Left lung (tissue), 10 donors: ENCODE results near the gene CBL. TPM values are rescaled to one million over a fixed set of nuclear protein-coding genes. Genes with fewer than 3 reads are reported as not detected.

ENCODE experiments used
- ATAC-seq: fragments of 200-7000 bp; cut with Tn5 transposase; one replicate; pipeline ENCODE4 v1.9.1; 2020; ENCODE audit warnings: moderate library complexity
- DNase-seq, 4 donors: peaks; one replicate each; pipeline ENCODE4 v3.0.0-alpha.2; 2013 to 2020
- H3K27ac ChIP-seq, 2 donors: fragments of 200-600 bp; sonication (generic) in 1 of 2; one replicate each; pipeline versions ENCODE4 v1.5.0 to v1.8.0; 2020 to 2021
- H3K27me3 ChIP-seq, 2 donors: fragments of 200-600 bp; sonication (generic) in 1 of 2; one replicate each; pipeline versions ENCODE4 v1.5.0 to v1.8.0; 2020 to 2021
- H3K36me3 ChIP-seq, 2 donors: fragments of 200-600 bp; sonication (generic) in 1 of 2; one replicate each; pipeline versions ENCODE4 v1.5.0 to v1.8.0; 2020 to 2021
- H3K4me1 ChIP-seq, 2 donors: fragments of 200-600 bp; one replicate each; pipeline ENCODE4 v1.8.0; 2021
- H3K4me3 ChIP-seq, 2 donors: fragments of 200-600 bp; sonication (generic) in 1 of 2; one replicate each; pipeline versions ENCODE4 v1.5.0 to v1.8.0; 2020 to 2021; ENCODE audit warnings: mild to moderate bottlenecking in 1 of 2
- H3K9me3 ChIP-seq, 2 donors: fragments of 200-600 bp; sonication (generic) in 1 of 2; one replicate each; pipeline versions ENCODE4 v1.5.0 to v1.8.0; 2020 to 2021
- CTCF ChIP-seq, 2 donors: fragments of 200-600 bp; sonication (generic) in 1 of 2; IDR thresholded peaks; one replicate each; pipeline versions ENCODE4 v1.5.0 to v1.8.0; 2021; ENCODE audit warnings: antibody characterized with exemption in 2 of 2
- intact Hi-C, 2 donors: fragments of 100-400 bp; cut with DNase I; formaldehyde crosslinking; loops; one replicate each; pipeline versions ENCODE4 v1.11.2 to v1.14.2; 2022
- polyA plus RNA-seq, 6 donors: library from polyadenylated mRNA; unstranded; fragments of 120-200 nt; gene quantifications; one replicate each; pipeline ENCODE4 v1.2.1, GENCODE V29; 2013; ENCODE audit not compliant: insufficient read length in 6 of 6
- total RNA-seq, 2 donors: library from RNA; stranded (reverse); fragmentation: NEBNext Ultra II Directional; extraction: Animal tissue kit (Norgen Biotek cat#: 25700); gene quantifications; one replicate each; pipeline ENCODE4 v1.2.1, GENCODE V29; 2021
- donor health status: DM: no; HTN: yes; CAD: no.
- donor health status: DM: no; HTN: no; CAD: no.

Gene CBL
- total and polyA plus RNA-seq, 8 donors, result 18.9 to 36.6 (median 22.1) TPM

- no peak overlapping the region for H3K4me3 ChIP-seq
- no peak overlapping the region for H3K27ac ChIP-seq
- no peaks in the 10 kb centered on the region for H3K9me3 ChIP-seq
- peak in 1 of 4 donors; percentile 2 for DNase-seq
- TF ChIP-seq CTCF (IDR thresholded peaks at IDR 0.05), result no peak
- H3K36me3 ChIP-seq, result peaks cover 0 to 44% of the 10 kb centered on the region in 2 donors
- ATAC-seq, result no peak
- no peaks in the 10 kb centered on the region for H3K4me1 ChIP-seq
- intact Hi-C loops, result no loop called here
- H3K27me3 ChIP-seq, result no peaks in the 10 kb centered on the region
These were observed 30.6 kb upstream of the CBL start for GRCh38 chr11:119175493-119176077.

- peaks cover 0 to 64% of the 10 kb centered on the region in 2 donors for H3K36me3 ChIP-seq
- no peak overlapping the region for H3K4me3 ChIP-seq
- H3K4me1 ChIP-seq, result peaks cover 0 to 7% of the 10 kb centered on the region in 2 donors
- TF ChIP-seq CTCF (IDR thresholded peaks at IDR 0.05), result no peak
- H3K9me3 ChIP-seq, result no peaks in the 10 kb centered on the region
- intact Hi-C loops, result no loop called here
- ATAC-seq, result no peak
- H3K27me3 ChIP-seq, result no peaks in the 10 kb centered on the region
- peak overlapping the region in 1 of 2 donors; percentile 46 for H3K27ac ChIP-seq
- DNase-seq, result no peak
These were observed 27.9 kb upstream of the CBL start for GRCh38 chr11:119178166-119178680.

- Histone ChIP-seq H3K27me3 (no peaks in the 10 kb centered on the region), H3K4me3 (no peak overlapping the region), H3K9me3 (no peaks in the 10 kb centered on the region), H3K27ac (no peak overlapping the region), H3K36me3 (peaks cover 0 to 64% of the 10 kb centered on the region in 2 donors), H3K4me1 (peaks cover 0 to 7% of the 10 kb centered on the region in 2 donors)
- DNase-seq (no peak), ATAC-seq (no peak)
- no peak for TF ChIP-seq CTCF (IDR thresholded peaks at IDR 0.05)
- intact Hi-C loops, result no loop called here
These were observed 26.8 kb upstream of the CBL start for GRCh38 chr11:119179342-119179741.

- ATAC-seq (no peak), DNase-seq (no peak)
- H3K27me3 ChIP-seq, result no peaks in the 10 kb centered on the region
- no peak for TF ChIP-seq CTCF (IDR thresholded peaks at IDR 0.05)
- intact Hi-C loops, result no loop called here
- H3K27ac ChIP-seq, result no peak overlapping the region
- no peak overlapping the region for H3K4me3 ChIP-seq
- peaks cover 0 to 58% of the 10 kb centered on the region in 2 donors for H3K36me3 ChIP-seq
- no peaks in the 10 kb centered on the region for H3K9me3 ChIP-seq
- peaks cover 0 to 7% of the 10 kb centered on the region in 2 donors for H3K4me1 ChIP-seq
These were observed 26.2 kb upstream of the CBL start for GRCh38 chr11:119179983-119180382.

GRCh38 chr11:119180729-119181676, 25.1 kb upstream of the CBL start:
- ATAC-seq (no peak), DNase-seq (peak in 1 of 4 donors; percentile 3)
- Histone ChIP-seq H3K4me3 (no peak overlapping the region), H3K27ac (peak overlapping the region in 1 of 2 donors; percentile 41), H3K27me3 (peaks cover 0 to 2% of the 10 kb centered on the region in 2 donors), H3K9me3 (no peaks in the 10 kb centered on the region), H3K36me3 (peaks cover 0 to 48% of the 10 kb centered on the region in 2 donors), H3K4me1 (peaks cover 0 to 7% of the 10 kb centered on the region in 2 donors)
- intact Hi-C loops, result no loop called here
- TF ChIP-seq CTCF (IDR thresholded peaks at IDR 0.05), result no peak
